Hepatocyte (in vitro differentiated cells): ENCODE results near the gene PCDH10. TPM values are rescaled to one million over a fixed set of nuclear protein-coding genes. Genes with fewer than 3 reads are reported as not detected.

Experiments used
- DNase-seq: peaks from one replicate; pipeline ENCODE4 v3.0.0-alpha.2; 2016; ENCODE audit warnings: low spot score
- H2AFZ ChIP-seq: fragments of 200-600 bp; sonication (generic); 2 replicates; pipeline ENCODE4 v1.6.0; 2016; ENCODE audit warnings: antibody characterized with exemption, mild to moderate bottlenecking
- H3K27ac ChIP-seq: fragments of 200-600 bp; sonication (generic); 2 replicates; pipeline ENCODE4 v1.5.1; 2016; ENCODE audit warnings: mild to moderate bottlenecking
- H3K27me3 ChIP-seq: fragments of 200-600 bp; sonication (generic); 2 replicates; pipeline ENCODE4 v1.6.1; 2016
- H3K36me3 ChIP-seq: fragments of 200-600 bp; sonication (generic); replicated peaks from 2 replicates; pipeline ENCODE4 v1.5.1; 2016; ENCODE audit warnings: low read depth; ENCODE audit not compliant: insufficient read depth
- H3K4me1 ChIP-seq: fragments of 200-600 bp; sonication (generic); 2 replicates; pipeline ENCODE4 v1.5.1; 2016; ENCODE audit warnings: mild to moderate bottlenecking, moderate library complexity; ENCODE audit not compliant: insufficient read depth
- H3K4me2 ChIP-seq: fragments of 200-600 bp; sonication (generic); 2 replicates; pipeline ENCODE4 v1.6.0; 2016
- H3K4me3 ChIP-seq: fragments of 200-600 bp; sonication (generic); 2 replicates; pipeline ENCODE4 v1.5.1; 2016; ENCODE audit warnings: mild to moderate bottlenecking
- H3K79me2 ChIP-seq: fragments of 200-600 bp; sonication (generic); 2 replicates; pipeline ENCODE4 v1.6.0; 2017; ENCODE audit warnings: mild to moderate bottlenecking
- H3K9me2 ChIP-seq: fragments of 200-600 bp; sonication (generic); replicated peaks from 2 replicates; pipeline ENCODE4 v1.6.0; 2017; ENCODE audit warnings: mild to moderate bottlenecking; ENCODE audit not compliant: insufficient read depth
- H3K9me3 ChIP-seq: fragments of 200-600 bp; sonication (generic); 2 replicates; pipeline ENCODE4 v1.5.1; 2016; ENCODE audit warnings: low read depth, mild to moderate bottlenecking
- H4K20me1 ChIP-seq: fragments of 200-600 bp; sonication (generic); 2 replicates; pipeline ENCODE4 v1.6.0; 2016; ENCODE audit warnings: mild to moderate bottlenecking; ENCODE audit not compliant: insufficient read depth, poor library complexity, severe bottlenecking
- EZH2 ChIP-seq: fragments of 200-600 bp; sonication (generic); IDR thresholded peaks from 2 replicates; pipeline ENCODE4 v1.6.1; 2016; ENCODE audit warnings: antibody characterized with exemption, mild to moderate bottlenecking, borderline replicate concordance
- EZH2phosphoT487 ChIP-seq: fragments of 200-600 bp; sonication (generic); IDR thresholded peaks from one replicate; pipeline ENCODE4 v1.6.1; 2018; ENCODE audit warnings: antibody characterized with exemption, mild to moderate bottlenecking, low read depth, moderate library complexity; ENCODE audit not compliant: unreplicated experiment, severe bottlenecking
- WGBS: methylation state at CpG from one replicate; pipeline ENCODE4 v1.1.6; 2016; ENCODE audit warnings: low lambda C conversion rate; ENCODE audit errors: missing lambda C conversion rate; 5-methylcytosine and 5-hydroxymethylcytosine counted together
- polyA plus RNA-seq: library from polyadenylated mRNA; unstranded; fragments of >200 nt; fragmentation: Nextera tagmentation; extraction: Ambion mirVana; gene quantifications from 2 replicates; pipeline ENCODE4 v1.2.1, GENCODE V29; 2016
- total RNA-seq: library from RNA; depleted of rRNA; stranded (reverse); fragments of >200 nt; gene quantifications from 2 replicates; pipeline ENCODE4 v1.2.3, GENCODE V29; 2014
- TF ChIP-seq, protein P1 (sequence below): fragments of 200-600 bp; sonication (generic); IDR thresholded peaks from 2 replicates; pipeline ENCODE4 v1.5.1; 2016; ENCODE audit warnings: antibody characterized with exemption, mild to moderate bottlenecking; ENCODE audit not compliant: poor library complexity

PCDH10 gene
- total and polyA plus RNA-seq, 2 experiments from 2014 or later = 16.7 to 24.1 TPM

DNA sequence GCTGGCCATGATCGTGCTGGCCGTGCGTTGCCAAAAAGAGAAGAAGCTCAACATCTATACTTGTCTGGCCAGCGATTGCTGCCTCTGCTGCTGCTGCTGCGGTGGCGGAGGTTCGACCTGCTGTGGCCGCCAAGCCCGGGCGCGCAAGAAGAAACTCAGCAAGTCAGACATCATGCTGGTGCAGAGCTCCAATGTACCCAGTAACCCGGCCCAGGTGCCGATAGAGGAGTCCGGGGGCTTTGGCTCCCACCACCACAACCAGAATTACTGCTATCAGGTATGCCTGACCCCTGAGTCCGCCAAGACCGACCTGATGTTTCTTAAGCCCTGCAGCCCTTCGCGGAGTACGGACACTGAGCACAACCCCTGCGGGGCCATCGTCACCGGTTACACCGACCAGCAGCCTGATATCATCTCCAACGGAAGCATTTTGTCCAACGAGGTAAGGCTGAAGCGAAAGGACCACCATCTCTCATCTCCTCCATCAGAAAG lies 3.3 kb downstream of the PCDH10 start:
- TF ChIP-seq, protein P1, sequence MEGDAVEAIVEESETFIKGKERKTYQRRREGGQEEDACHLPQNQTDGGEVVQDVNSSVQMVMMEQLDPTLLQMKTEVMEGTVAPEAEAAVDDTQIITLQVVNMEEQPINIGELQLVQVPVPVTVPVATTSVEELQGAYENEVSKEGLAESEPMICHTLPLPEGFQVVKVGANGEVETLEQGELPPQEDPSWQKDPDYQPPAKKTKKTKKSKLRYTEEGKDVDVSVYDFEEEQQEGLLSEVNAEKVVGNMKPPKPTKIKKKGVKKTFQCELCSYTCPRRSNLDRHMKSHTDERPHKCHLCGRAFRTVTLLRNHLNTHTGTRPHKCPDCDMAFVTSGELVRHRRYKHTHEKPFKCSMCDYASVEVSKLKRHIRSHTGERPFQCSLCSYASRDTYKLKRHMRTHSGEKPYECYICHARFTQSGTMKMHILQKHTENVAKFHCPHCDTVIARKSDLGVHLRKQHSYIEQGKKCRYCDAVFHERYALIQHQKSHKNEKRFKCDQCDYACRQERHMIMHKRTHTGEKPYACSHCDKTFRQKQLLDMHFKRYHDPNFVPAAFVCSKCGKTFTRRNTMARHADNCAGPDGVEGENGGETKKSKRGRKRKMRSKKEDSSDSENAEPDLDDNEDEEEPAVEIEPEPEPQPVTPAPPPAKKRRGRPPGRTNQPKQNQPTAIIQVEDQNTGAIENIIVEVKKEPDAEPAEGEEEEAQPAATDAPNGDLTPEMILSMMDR = no peak
- no peak for TF ChIP-seq EZH2phosphoT487
- no peak for TF ChIP-seq EZH2
- no peaks in the 10 kb centered on the region for H3K9me3 ChIP-seq
- DNase-seq = no peak
- H3K36me3 ChIP-seq = no peaks in the 10 kb centered on the region
- WGBS = 1% methylated on average over 26 of the region's 26 CpGs
- H3K27me3 ChIP-seq = peaks cover 58% of the 10 kb centered on the region
- H3K79me2 ChIP-seq = peaks cover 39% of the 10 kb centered on the region
- H4K20me1 ChIP-seq = no peaks in the 10 kb centered on the region
- H2AFZ ChIP-seq = peak overlapping the region; percentile 16
- H3K27ac ChIP-seq = peak overlapping the region; percentile 50
- peak overlapping the region; percentile 48 for H3K4me3 ChIP-seq
- H3K9me2 ChIP-seq = no peaks in the 10 kb centered on the region
- H3K4me1 ChIP-seq = no peaks in the 10 kb centered on the region
- peak overlapping the region; percentile 87 for H3K4me2 ChIP-seq

DNA sequence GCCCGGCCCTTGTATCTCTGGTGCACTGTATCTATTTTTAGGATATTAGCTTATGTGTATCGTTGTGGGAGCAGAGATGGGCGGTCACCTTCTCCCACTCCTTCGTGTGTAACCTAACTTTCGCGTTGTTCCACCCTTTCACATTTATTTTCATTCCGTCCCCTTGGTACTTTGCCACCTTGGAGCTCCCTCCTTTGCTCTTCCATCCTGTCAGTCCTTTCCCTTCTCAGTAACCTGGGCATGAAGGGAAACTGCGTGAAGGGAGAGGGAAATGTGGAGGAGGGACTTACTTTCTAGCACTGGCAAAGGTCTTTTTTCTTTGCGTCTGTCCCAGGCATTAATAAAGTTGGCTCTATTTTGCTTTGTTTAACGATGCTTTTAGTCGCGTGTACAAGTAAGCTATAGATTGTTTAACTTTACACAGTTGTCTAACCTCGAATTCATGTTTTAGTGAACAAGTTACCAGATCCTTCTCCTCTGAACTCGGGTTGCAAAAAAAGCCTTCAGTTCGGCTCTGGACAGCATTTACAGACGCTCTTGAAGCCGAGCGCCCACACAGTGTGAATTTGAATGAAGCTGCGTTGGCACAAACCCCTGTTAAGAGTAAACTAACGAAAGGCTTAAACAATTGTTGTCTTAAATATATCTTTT lies 3.9 kb downstream of the PCDH10 start:
- Histone ChIP-seq H3K9me2 (no peaks in the 10 kb centered on the region), H3K36me3 (no peaks in the 10 kb centered on the region), H3K4me1 (no peaks in the 10 kb centered on the region), H2AFZ (peak overlapping the region; percentile 16), H3K4me2 (peak overlapping the region; percentile 87), H3K27me3 (peaks cover 52% of the 10 kb centered on the region), H3K27ac (peak overlapping the region; percentile 50), H3K4me3 (peak overlapping the region; percentile 48), H4K20me1 (no peaks in the 10 kb centered on the region), H3K79me2 (peaks cover 39% of the 10 kb centered on the region), H3K9me3 (no peaks in the 10 kb centered on the region)
- 3% methylated on average over 20 of the region's 20 CpGs for WGBS
- DNase-seq = peak; percentile 23
- TF ChIP-seq, protein P1 = no peak
- TF ChIP-seq EZH2phosphoT487 = no peak
- TF ChIP-seq EZH2 = no peak

DNA sequence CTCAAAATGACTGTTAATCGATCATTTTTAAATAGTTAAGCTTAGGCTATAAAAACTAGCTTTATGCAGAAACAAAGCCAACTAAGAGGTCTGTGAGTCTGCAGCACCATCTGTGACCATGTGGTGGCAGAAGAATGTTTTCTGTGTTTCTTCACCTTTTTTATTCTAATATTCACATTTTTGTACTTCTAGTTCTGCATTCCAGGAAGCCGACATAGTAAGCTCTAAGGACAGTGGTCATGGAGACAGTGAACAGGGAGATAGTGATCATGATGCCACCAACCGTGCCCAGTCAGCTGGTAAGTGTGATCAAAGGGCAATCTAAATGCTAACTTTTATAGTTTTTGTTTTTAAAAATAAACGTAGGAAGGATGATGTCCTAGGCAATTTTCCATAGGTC lies 5.6 kb downstream of the PCDH10 start:
- Histone ChIP-seq H3K9me3 (no peaks in the 10 kb centered on the region), H3K27me3 (peaks cover 40% of the 10 kb centered on the region), H3K4me2 (peak overlapping the region; percentile 87), H2AFZ (no peak overlapping the region), H3K9me2 (no peaks in the 10 kb centered on the region), H3K4me3 (no peak overlapping the region), H3K36me3 (no peaks in the 10 kb centered on the region), H3K27ac (no peak overlapping the region), H4K20me1 (no peaks in the 10 kb centered on the region), H3K4me1 (no peaks in the 10 kb centered on the region), H3K79me2 (peaks cover 36% of the 10 kb centered on the region)
- TF ChIP-seq EZH2 = no peak
- TF ChIP-seq, protein P1 = peak; percentile 78
- WGBS = 23% methylated on average over 4 of the region's 4 CpGs
- peak; percentile 57 for DNase-seq
